ENCODE data around the gene IQSEC1. TPM values are rescaled to one million over a fixed set of nuclear protein-coding genes. Genes with fewer than 3 reads are reported as not detected.

Gene IQSEC1
- total RNA-seq, 2 donors from 2014 or later, result 58.2 to 94.2 TPM

GRCh38 chr3:12935861-12936830, 137.1 kb downstream of the IQSEC1 start:
- H3K4me1 ChIP-seq (replicated peaks), result peaks cover 2% of the 10 kb centered on the region
- WGBS, result 97% methylated on average over 59 of the region's 67 CpGs
- no peak overlapping the region for H3K27ac ChIP-seq

DNA sequence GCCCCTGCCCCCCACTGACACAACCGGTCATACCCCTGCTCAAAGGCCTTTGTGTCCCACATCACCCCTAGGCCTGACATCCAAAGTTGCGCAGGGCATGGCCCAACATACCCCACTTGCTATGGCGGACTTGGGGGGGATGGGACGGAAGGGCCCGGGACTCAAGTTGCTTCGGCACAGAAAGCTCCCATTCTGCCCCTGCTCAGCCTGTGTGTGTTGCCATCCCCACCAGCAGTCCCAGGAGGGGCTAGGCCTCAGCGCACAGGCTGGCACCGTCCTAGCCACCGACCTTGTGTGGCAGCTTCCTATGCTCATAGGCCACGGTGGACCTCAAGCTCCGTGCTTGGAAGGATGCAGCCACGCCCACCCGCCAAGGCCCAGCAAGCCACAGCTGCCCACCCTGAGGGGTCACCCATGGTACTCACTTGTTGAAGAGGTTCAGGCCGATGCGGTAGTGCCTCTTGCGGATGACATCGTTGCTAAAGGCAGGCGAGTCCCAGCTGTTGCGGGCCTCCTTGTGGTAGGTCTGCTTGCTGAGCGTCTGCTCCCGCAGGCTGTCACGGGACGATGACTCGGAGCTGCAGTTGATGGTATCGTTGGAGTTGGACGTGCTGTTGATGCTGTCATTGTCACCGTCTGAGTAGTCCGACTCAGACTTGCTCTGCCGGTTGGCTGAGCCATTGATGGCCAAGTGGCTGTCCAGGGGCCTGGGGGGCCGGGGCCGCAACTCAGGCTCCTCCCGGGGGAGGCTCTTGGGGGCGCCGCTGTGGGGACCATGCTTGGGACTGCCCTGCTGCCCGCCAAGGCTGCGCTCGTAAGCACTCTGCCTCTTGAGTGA, 138.0 kb downstream of the IQSEC1 start:
- DNase-seq (ENCODE audit: low spot score), result no peak
- Histone ChIP-seq H3K4me1 (replicated peaks) (peaks cover 2% of the 10 kb centered on the region), H3K9me3 (no peaks in the 10 kb centered on the region), H3K27me3 (replicated peaks; ENCODE audit: insufficient read depth) (no peaks in the 10 kb centered on the region), H3K4me3 (no peak overlapping the region), H3K27ac (peak overlapping the region in 1 of 2 donors; percentile 36), H3K36me3 (peaks cover 4 to 11% of the 10 kb centered on the region in 2 donors)
- intact Hi-C loops (cut with DNase I), result no loop called here
- 88% methylated on average over 32 of the region's 37 CpGs for WGBS
- TF ChIP-seq CTCF (IDR thresholded peaks at IDR 0.05) (no peak), POLR2AphosphoS5 (IDR thresholded peaks at IDR 0.05) (no peak), POLR2A (IDR thresholded peaks at IDR 0.05) (no peak)

More at GRCh38 chr3:12935861-12936830, 137.1 kb downstream of the IQSEC1 start:
- no peaks in the 10 kb centered on the region for H3K27me3 ChIP-seq (replicated peaks; ENCODE audit: insufficient read depth)
- peaks cover 8 to 11% of the 10 kb centered on the region in 2 donors for H3K36me3 ChIP-seq
- no peaks in the 10 kb centered on the region for H3K9me3 ChIP-seq
- intact Hi-C loops (cut with DNase I), result no loop called here
- no peak for TF ChIP-seq POLR2AphosphoS5 (IDR thresholded peaks at IDR 0.05)
- no peak for TF ChIP-seq CTCF (IDR thresholded peaks at IDR 0.05)
- no peak for TF ChIP-seq POLR2A (IDR thresholded peaks at IDR 0.05)
- DNase-seq (ENCODE audit: low spot score), result no peak
- H3K4me3 ChIP-seq, result no peak overlapping the region

GRCh38 chr3:12934431-12934830, 138.8 kb downstream of the IQSEC1 start:
- Histone ChIP-seq H3K27ac (peak overlapping the region in 1 of 2 donors; percentile 36), H3K27me3 (replicated peaks; ENCODE audit: insufficient read depth) (no peaks in the 10 kb centered on the region), H3K36me3 (peaks cover 4 to 11% of the 10 kb centered on the region in 2 donors), H3K4me3 (no peak overlapping the region), H3K4me1 (replicated peaks) (peaks cover 2% of the 10 kb centered on the region), H3K9me3 (no peaks in the 10 kb centered on the region)
- 18% methylated on average over 8 of the region's 8 CpGs for WGBS
- DNase-seq (ENCODE audit: low spot score), result peak; percentile 33
- TF ChIP-seq CTCF (IDR thresholded peaks at IDR 0.05) (no peak), POLR2AphosphoS5 (IDR thresholded peaks at IDR 0.05) (peak; percentile 36), POLR2A (IDR thresholded peaks at IDR 0.05) (no peak)
- intact Hi-C loops (cut with DNase I), result loop anchor here (5.0 kb wide), 1 partner anchor 33 kb away; no protein-coding TSS in a partner anchor

GRCh38 chr3:12933901-12934300, 139.3 kb downstream of the IQSEC1 start:
- Histone ChIP-seq H3K4me3 (no peak overlapping the region), H3K4me1 (replicated peaks) (peaks cover 2% of the 10 kb centered on the region), H3K27ac (peak overlapping the region in 1 of 2 donors; percentile 36), H3K36me3 (peaks cover 4 to 11% of the 10 kb centered on the region in 2 donors), H3K27me3 (replicated peaks; ENCODE audit: insufficient read depth) (no peaks in the 10 kb centered on the region), H3K9me3 (no peaks in the 10 kb centered on the region)
- intact Hi-C loops (cut with DNase I), result loop anchor here (5.0 kb wide), 1 partner anchor 33 kb away; no protein-coding TSS in a partner anchor
- TF ChIP-seq POLR2AphosphoS5 (IDR thresholded peaks at IDR 0.05) (no peak), CTCF (IDR thresholded peaks at IDR 0.05) (no peak), POLR2A (IDR thresholded peaks at IDR 0.05) (no peak)
- 93% methylated on average over 7 of the region's 7 CpGs for WGBS
- no peak for DNase-seq (ENCODE audit: low spot score)

Data from prostate gland (tissue), 2 donors.